ENCODE results near the gene ADAMTS4.

Gene ADAMTS4

DNA sequence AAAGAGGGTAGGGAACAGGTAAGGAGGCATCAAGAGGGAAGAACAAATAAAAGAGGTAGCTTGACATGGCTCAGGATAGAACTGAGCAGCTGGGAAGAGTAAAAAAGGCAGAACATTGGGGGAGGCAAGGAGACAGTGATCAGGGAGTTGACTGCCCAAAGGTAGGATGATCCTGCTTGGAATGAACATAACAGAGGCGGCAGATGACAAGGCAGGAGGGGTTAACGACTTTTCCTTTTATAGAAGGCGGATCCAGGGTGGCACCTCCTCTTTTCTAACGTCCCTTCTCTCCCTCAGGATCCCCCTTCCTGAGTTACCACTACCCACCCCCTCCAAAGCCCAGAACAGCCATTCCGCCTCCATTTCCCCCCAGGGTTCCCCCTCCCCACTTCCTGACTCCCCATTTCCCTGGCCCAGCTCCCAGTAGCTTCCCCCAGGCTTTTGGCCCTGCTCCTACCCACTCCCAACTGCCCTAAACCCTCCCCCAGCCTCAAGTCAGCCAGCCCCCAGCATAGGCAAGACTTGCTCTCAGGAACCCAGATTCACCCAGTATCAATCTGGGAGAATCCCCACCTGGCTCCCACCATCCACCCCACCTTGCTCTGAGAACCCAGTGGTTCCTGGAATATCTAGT lies 769 bp upstream of the ADAMTS4 start:
- H3K14ac ChIP-seq (ENCODE audit: low read length): no peak overlapping the region
- H4K12ac ChIP-seq (ENCODE audit: low read depth, low read length): no peak overlapping the region
- H3K27me3 ChIP-seq (ENCODE audit: insufficient read depth, low read length): no peaks in the 10 kb centered on the region
- H3K36me3 ChIP-seq (ENCODE audit: control insufficient read depth in 1 of 2, insufficient read depth in 2 of 2, low read length in 2 of 2): peaks cover 2 to 4% of the 10 kb centered on the region in 2 experiments
- WGBS (ENCODE audit: extremely low coverage, insufficient coverage, insufficient read length): no CpG with 5 or more reads among the region's 5 CpGs
- no peak for DNase-seq
- peaks cover 14% of the 10 kb centered on the region for H3K79me1 ChIP-seq (ENCODE audit: low read length)
- H2BK5ac ChIP-seq (ENCODE audit: low read depth, low read length, poor library complexity): no peak overlapping the region
- no peak overlapping the region for H2AFZ ChIP-seq (ENCODE audit: insufficient read depth, low read length, poor library complexity)
- no peak overlapping the region for H3K27ac ChIP-seq (ENCODE audit: low read depth, low read length)
- no peak overlapping the region for H3K23ac ChIP-seq (ENCODE audit: low read length)
- peaks cover 6% of the 10 kb centered on the region for H3K79me2 ChIP-seq (ENCODE audit: control insufficient read depth, insufficient read depth, low read length, poor library complexity)
- H3K4me2 ChIP-seq (ENCODE audit: low read length): no peak overlapping the region
- no peak overlapping the region for H2AK5ac ChIP-seq (ENCODE audit: low read length)
- H4K8ac ChIP-seq (ENCODE audit: low read depth, low read length): no peak overlapping the region
- no peak overlapping the region for H3K4me3 ChIP-seq (ENCODE audit: low read depth, low read length)
- no peak overlapping the region for H2BK12ac ChIP-seq (ENCODE audit: low read length)
- no peak overlapping the region for H4K91ac ChIP-seq (ENCODE audit: low read depth, low read length)
- no peak overlapping the region for H3K4ac ChIP-seq (ENCODE audit: low read depth, low read length)
- H3K18ac ChIP-seq (ENCODE audit: low read length): no peak overlapping the region
- no peaks in the 10 kb centered on the region for H3K9me3 ChIP-seq (ENCODE audit: insufficient read depth, low read depth, low read length)
- H2BK120ac ChIP-seq (ENCODE audit: insufficient read depth, low read length, poor library complexity): no peak overlapping the region
- H3K4me1 ChIP-seq (ENCODE audit: control insufficient read depth in 1 of 2, insufficient read depth in 2 of 2, low read length in 2 of 2): peaks cover 27 to 31% of the 10 kb centered on the region in 2 experiments
- H3K9ac ChIP-seq (ENCODE audit: low read length): no peak overlapping the region

DNA sequence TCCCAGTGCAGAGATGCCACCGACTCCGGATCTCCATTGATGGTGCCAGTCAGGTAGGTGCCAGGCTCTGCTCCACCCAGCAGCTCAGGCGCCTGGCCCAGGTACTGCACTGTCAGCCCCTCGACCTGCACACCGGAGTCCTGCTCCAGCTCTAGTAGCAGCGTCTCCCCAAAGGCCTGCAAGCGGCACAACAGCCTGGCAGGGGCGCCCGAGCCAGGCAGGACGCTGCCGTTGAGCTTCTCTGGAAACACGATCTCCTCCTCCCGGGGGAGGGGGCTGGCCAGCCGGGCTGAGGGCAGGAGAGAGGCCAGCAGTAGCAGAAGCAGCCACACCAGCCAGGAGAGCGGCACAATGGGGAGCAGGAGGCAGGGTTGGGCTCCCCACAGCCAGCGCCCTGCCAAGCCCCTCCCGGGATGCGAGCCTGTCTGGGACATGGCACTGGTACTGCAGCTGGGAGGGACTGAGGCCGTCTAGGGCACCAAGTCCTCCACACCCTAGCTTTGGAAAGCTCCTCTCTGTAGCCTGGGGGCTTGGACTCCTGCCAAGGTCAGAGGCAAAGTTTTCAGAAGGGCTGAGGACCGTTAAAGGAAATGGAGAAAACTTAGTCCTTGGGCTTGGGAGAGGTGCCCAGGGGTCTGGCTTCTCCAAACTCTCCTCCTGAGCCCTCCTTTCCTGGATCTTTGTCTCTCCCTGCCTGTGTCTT lies 509 bp downstream of the ADAMTS4 start:
- Histone ChIP-seq H2BK12ac (ENCODE audit: low read length) (peak overlapping the region; percentile 70), H4K8ac (ENCODE audit: low read depth, low read length) (peak overlapping the region; percentile 64), H3K79me2 (ENCODE audit: control insufficient read depth, insufficient read depth, low read length, poor library complexity) (peaks cover 6% of the 10 kb centered on the region), H3K36me3 (ENCODE audit: control insufficient read depth in 1 of 2, insufficient read depth in 2 of 2, low read length in 2 of 2) (no peaks in the 10 kb centered on the region), H2BK120ac (ENCODE audit: insufficient read depth, low read length, poor library complexity) (no peak overlapping the region), H3K18ac (ENCODE audit: low read length) (no peak overlapping the region), H3K9ac (ENCODE audit: low read length) (no peak overlapping the region), H3K4me3 (ENCODE audit: low read depth, low read length) (no peak overlapping the region), H2BK5ac (ENCODE audit: low read depth, low read length, poor library complexity) (no peak overlapping the region), H2AFZ (ENCODE audit: insufficient read depth, low read length, poor library complexity) (peak overlapping the region; percentile 58), H3K27me3 (ENCODE audit: insufficient read depth, low read length) (no peaks in the 10 kb centered on the region), H3K9me3 (ENCODE audit: insufficient read depth, low read depth, low read length) (no peaks in the 10 kb centered on the region), H3K23ac (ENCODE audit: low read length) (no peak overlapping the region), H3K4ac (ENCODE audit: low read depth, low read length) (no peak overlapping the region), H4K91ac (ENCODE audit: low read depth, low read length) (no peak overlapping the region), H3K79me1 (ENCODE audit: low read length) (peaks cover 14% of the 10 kb centered on the region), H3K27ac (ENCODE audit: low read depth, low read length) (no peak overlapping the region), H3K14ac (ENCODE audit: low read length) (peak overlapping the region; percentile 33), H3K4me1 (ENCODE audit: control insufficient read depth in 1 of 2, insufficient read depth in 2 of 2, low read length in 2 of 2) (peaks cover 27 to 29% of the 10 kb centered on the region in 2 experiments), H2AK5ac (ENCODE audit: low read length) (no peak overlapping the region), H4K12ac (ENCODE audit: low read depth, low read length) (no peak overlapping the region), H3K4me2 (ENCODE audit: low read length) (no peak overlapping the region)
- peak in 1 of 2 donors; percentile 33 for DNase-seq
- WGBS (ENCODE audit: extremely low coverage, insufficient coverage, insufficient read length): no CpG with 5 or more reads among the region's 20 CpGs

DNA sequence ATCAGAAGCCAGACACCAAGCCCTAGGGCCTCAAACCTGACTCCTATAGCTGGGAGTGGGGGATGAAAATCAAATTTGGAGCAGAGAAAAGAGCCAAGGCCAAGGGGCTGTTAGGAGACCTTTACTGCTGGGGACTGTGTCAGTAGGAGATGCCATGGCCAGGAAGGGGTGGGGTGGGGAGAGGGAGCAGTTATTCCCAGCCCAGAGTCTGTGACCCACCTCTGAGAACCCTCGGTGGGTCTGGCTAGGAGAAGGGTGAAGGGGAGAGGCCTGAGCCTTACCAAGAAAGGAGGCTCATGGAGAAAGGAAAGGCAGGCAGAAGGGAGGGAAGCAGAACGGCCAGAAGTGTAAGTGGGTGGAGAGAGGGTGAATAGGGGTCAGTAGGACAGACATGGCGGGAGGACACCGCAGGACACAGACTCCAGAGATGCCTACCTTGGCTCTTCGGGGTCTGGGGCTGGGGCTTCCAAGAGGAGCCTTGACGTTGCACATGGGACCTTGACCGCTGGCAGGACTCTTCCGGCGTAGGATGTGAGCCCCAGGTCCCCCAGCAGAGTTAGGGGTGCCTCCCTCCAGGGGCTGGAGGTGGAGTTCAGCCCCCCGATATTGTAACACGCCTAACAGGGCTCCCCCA lies 1.2 kb downstream of the ADAMTS4 start:
- no peak overlapping the region for H3K18ac ChIP-seq (ENCODE audit: low read length)
- H2BK120ac ChIP-seq (ENCODE audit: insufficient read depth, low read length, poor library complexity): no peak overlapping the region

GRCh38 chr1:161196521-161197451 lies 2.1 kb downstream of the ADAMTS4 start:
- Histone ChIP-seq H3K4me2 (ENCODE audit: low read length) (no peak overlapping the region), H4K8ac (ENCODE audit: low read depth, low read length) (peak overlapping the region; percentile 1), H3K4me3 (ENCODE audit: low read depth, low read length) (no peak overlapping the region), H2BK5ac (ENCODE audit: low read depth, low read length, poor library complexity) (no peak overlapping the region), H3K23ac (ENCODE audit: low read length) (no peak overlapping the region), H3K36me3 (ENCODE audit: control insufficient read depth in 1 of 2, insufficient read depth in 2 of 2, low read length in 2 of 2) (no peaks in the 10 kb centered on the region), H2BK12ac (ENCODE audit: low read length) (no peak overlapping the region), H4K12ac (ENCODE audit: low read depth, low read length) (peak overlapping the region; percentile 2), H3K18ac (ENCODE audit: low read length) (no peak overlapping the region), H2AK5ac (ENCODE audit: low read length) (no peak overlapping the region), H3K9ac (ENCODE audit: low read length) (no peak overlapping the region), H3K27ac (ENCODE audit: low read depth, low read length) (no peak overlapping the region), H3K27me3 (ENCODE audit: insufficient read depth, low read length) (no peaks in the 10 kb centered on the region), H2BK120ac (ENCODE audit: insufficient read depth, low read length, poor library complexity) (no peak overlapping the region), H3K79me2 (ENCODE audit: control insufficient read depth, insufficient read depth, low read length, poor library complexity) (peaks cover 2% of the 10 kb centered on the region), H2AFZ (ENCODE audit: insufficient read depth, low read length, poor library complexity) (no peak overlapping the region), H3K79me1 (ENCODE audit: low read length) (peaks cover 7% of the 10 kb centered on the region), H3K14ac (ENCODE audit: low read length) (no peak overlapping the region), H3K4ac (ENCODE audit: low read depth, low read length) (no peak overlapping the region), H4K91ac (ENCODE audit: low read depth, low read length) (no peak overlapping the region), H3K4me1 (ENCODE audit: control insufficient read depth in 1 of 2, insufficient read depth in 2 of 2, low read length in 2 of 2) (peaks cover 24 to 26% of the 10 kb centered on the region in 2 experiments), H3K9me3 (ENCODE audit: insufficient read depth, low read depth, low read length) (no peaks in the 10 kb centered on the region)
- no CpG with 5 or more reads among the region's 27 CpGs for WGBS (ENCODE audit: extremely low coverage, insufficient coverage, insufficient read length)
- DNase-seq: no peak

More for the DNA sequence above, 1.2 kb downstream of the ADAMTS4 start:
- Histone ChIP-seq H4K91ac (ENCODE audit: low read depth, low read length) (no peak overlapping the region), H2AK5ac (ENCODE audit: low read length) (no peak overlapping the region), H2BK12ac (ENCODE audit: low read length) (no peak overlapping the region), H2AFZ (ENCODE audit: insufficient read depth, low read length, poor library complexity) (no peak overlapping the region), H4K12ac (ENCODE audit: low read depth, low read length) (no peak overlapping the region), H3K27me3 (ENCODE audit: insufficient read depth, low read length) (no peaks in the 10 kb centered on the region), H3K4me2 (ENCODE audit: low read length) (no peak overlapping the region), H3K9ac (ENCODE audit: low read length) (no peak overlapping the region), H3K36me3 (ENCODE audit: control insufficient read depth in 1 of 2, insufficient read depth in 2 of 2, low read length in 2 of 2) (no peaks in the 10 kb centered on the region), H3K4ac (ENCODE audit: low read depth, low read length) (no peak overlapping the region), H3K4me3 (ENCODE audit: low read depth, low read length) (no peak overlapping the region), H4K8ac (ENCODE audit: low read depth, low read length) (no peak overlapping the region), H2BK5ac (ENCODE audit: low read depth, low read length, poor library complexity) (no peak overlapping the region), H3K79me2 (ENCODE audit: control insufficient read depth, insufficient read depth, low read length, poor library complexity) (peaks cover 6% of the 10 kb centered on the region), H3K27ac (ENCODE audit: low read depth, low read length) (no peak overlapping the region), H3K14ac (ENCODE audit: low read length) (no peak overlapping the region), H3K79me1 (ENCODE audit: low read length) (peaks cover 14% of the 10 kb centered on the region), H3K23ac (ENCODE audit: low read length) (no peak overlapping the region), H3K4me1 (ENCODE audit: control insufficient read depth in 1 of 2, insufficient read depth in 2 of 2, low read length in 2 of 2) (peaks cover 24 to 27% of the 10 kb centered on the region in 2 experiments), H3K9me3 (ENCODE audit: insufficient read depth, low read depth, low read length) (no peaks in the 10 kb centered on the region)
- no CpG with 5 or more reads among the region's 11 CpGs for WGBS (ENCODE audit: extremely low coverage, insufficient coverage, insufficient read length)
- no peak for DNase-seq
